ENCODE results near the gene FBXL7.

The FBXL7 gene

GRCh38 chr5:15621094-15621493 is 121.1 kb downstream of the FBXL7 start:
- Histone ChIP-seq H3K4me1 (ENCODE audit: insufficient read depth, low read length) (peaks cover 4% of the 10 kb centered on the region), H3K36me3 (ENCODE audit: insufficient read depth, low read length) (no peaks in the 10 kb centered on the region), H3K27me3 (ENCODE audit: control insufficient read depth in 1 of 2, insufficient read depth in 2 of 2, low read length in 2 of 2) (no peaks in the 10 kb centered on the region), H3K4me3 (ENCODE audit: low read depth in 1 of 2, low read length in 2 of 2) (no peak overlapping the region), H3K27ac (ENCODE audit: low read depth, low read length) (no peak overlapping the region), H3K9me3 (ENCODE audit: low read length) (no peaks in the 10 kb centered on the region), H3K9ac (ENCODE audit: low read length) (no peak overlapping the region)

- Histone ChIP-seq H3K36me3 (ENCODE audit: insufficient read depth, low read length) (no peaks in the 10 kb centered on the region), H3K4me3 (ENCODE audit: low read depth in 1 of 2, low read length in 2 of 2) (no peak overlapping the region), H3K9me3 (ENCODE audit: low read length) (no peaks in the 10 kb centered on the region), H3K27me3 (ENCODE audit: control insufficient read depth in 1 of 2, insufficient read depth in 2 of 2, low read length in 2 of 2) (no peaks in the 10 kb centered on the region), H3K9ac (ENCODE audit: low read length) (no peak overlapping the region), H3K4me1 (ENCODE audit: insufficient read depth, low read length) (peaks cover 9% of the 10 kb centered on the region), H3K27ac (ENCODE audit: low read depth, low read length) (no peak overlapping the region)
Observed at GRCh38 chr5:15623794-15624193, 123.8 kb downstream of the FBXL7 start.

DNA sequence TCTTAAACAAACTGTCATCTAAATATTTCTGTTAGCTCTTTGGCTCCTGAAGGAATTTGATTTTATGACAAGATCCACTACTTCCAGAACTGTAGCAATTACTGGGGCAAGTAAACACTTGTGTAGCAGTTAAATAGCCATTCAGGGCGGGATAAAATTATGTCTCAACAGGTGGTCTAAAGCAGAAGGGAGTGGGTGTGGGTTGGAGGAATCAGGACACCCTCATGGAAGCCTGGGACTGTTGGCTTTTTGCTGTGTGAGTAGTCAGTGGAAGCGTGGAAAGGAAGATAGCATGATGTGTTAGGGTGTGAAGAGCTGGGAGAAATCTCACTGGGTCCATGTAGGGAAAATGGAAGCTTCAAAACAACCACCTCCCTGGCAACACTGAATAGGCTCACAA is 127.1 kb downstream of the FBXL7 start:
- Histone ChIP-seq H3K27ac (ENCODE audit: low read depth, low read length) (no peak overlapping the region), H3K4me3 (ENCODE audit: low read depth in 1 of 2, low read length in 2 of 2) (no peak overlapping the region)

GRCh38 chr5:15627647-15628046 is 127.7 kb downstream of the FBXL7 start:
- no peak overlapping the region for H3K27ac ChIP-seq (ENCODE audit: low read depth, low read length)

More for the DNA sequence above, 127.1 kb downstream of the FBXL7 start:
- H3K36me3 ChIP-seq (ENCODE audit: insufficient read depth, low read length), result no peaks in the 10 kb centered on the region
- H3K27me3 ChIP-seq (ENCODE audit: control insufficient read depth in 1 of 2, insufficient read depth in 2 of 2, low read length in 2 of 2), result no peaks in the 10 kb centered on the region
- H3K4me1 ChIP-seq (ENCODE audit: insufficient read depth, low read length), result peaks cover 9% of the 10 kb centered on the region
- H3K9ac ChIP-seq (ENCODE audit: low read length), result no peak overlapping the region
- H3K9me3 ChIP-seq (ENCODE audit: low read length), result no peaks in the 10 kb centered on the region

DNA sequence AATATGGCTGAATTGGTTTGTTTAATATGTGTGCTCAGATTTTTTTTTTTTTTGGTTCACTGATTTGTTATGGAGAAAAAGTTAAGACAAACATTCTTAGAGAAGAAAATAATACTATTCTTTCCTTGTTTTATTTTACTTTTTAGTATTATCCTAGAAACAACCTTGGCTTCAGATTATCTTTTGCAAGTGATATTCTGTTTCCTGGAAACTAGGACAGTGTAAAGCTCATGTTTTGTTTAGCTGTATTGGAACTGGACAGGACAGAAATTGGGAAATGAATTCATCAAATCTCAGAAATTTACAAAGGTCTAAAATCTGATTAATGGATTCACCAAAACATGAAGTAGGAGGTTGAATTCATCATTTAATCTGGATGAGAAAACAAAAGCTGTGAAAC is 130.5 kb downstream of the FBXL7 start:
- Histone ChIP-seq H3K4me3 (ENCODE audit: low read depth in 1 of 2, low read length in 2 of 2) (no peak overlapping the region), H3K9me3 (ENCODE audit: low read length) (no peaks in the 10 kb centered on the region), H3K36me3 (ENCODE audit: insufficient read depth, low read length) (no peaks in the 10 kb centered on the region), H3K27ac (ENCODE audit: low read depth, low read length) (no peak overlapping the region), H3K4me1 (ENCODE audit: insufficient read depth, low read length) (peaks cover 11% of the 10 kb centered on the region), H3K27me3 (ENCODE audit: control insufficient read depth in 1 of 2, insufficient read depth in 2 of 2, low read length in 2 of 2) (no peaks in the 10 kb centered on the region), H3K9ac (ENCODE audit: low read length) (no peak overlapping the region)

More at GRCh38 chr5:15627647-15628046, 127.7 kb downstream of the FBXL7 start:
- Histone ChIP-seq H3K4me1 (ENCODE audit: insufficient read depth, low read length) (peaks cover 9% of the 10 kb centered on the region), H3K9me3 (ENCODE audit: low read length) (no peaks in the 10 kb centered on the region), H3K4me3 (ENCODE audit: low read depth in 1 of 2, low read length in 2 of 2) (no peak overlapping the region), H3K9ac (ENCODE audit: low read length) (no peak overlapping the region), H3K36me3 (ENCODE audit: insufficient read depth, low read length) (no peaks in the 10 kb centered on the region), H3K27me3 (ENCODE audit: control insufficient read depth in 1 of 2, insufficient read depth in 2 of 2, low read length in 2 of 2) (no peaks in the 10 kb centered on the region)

DNA sequence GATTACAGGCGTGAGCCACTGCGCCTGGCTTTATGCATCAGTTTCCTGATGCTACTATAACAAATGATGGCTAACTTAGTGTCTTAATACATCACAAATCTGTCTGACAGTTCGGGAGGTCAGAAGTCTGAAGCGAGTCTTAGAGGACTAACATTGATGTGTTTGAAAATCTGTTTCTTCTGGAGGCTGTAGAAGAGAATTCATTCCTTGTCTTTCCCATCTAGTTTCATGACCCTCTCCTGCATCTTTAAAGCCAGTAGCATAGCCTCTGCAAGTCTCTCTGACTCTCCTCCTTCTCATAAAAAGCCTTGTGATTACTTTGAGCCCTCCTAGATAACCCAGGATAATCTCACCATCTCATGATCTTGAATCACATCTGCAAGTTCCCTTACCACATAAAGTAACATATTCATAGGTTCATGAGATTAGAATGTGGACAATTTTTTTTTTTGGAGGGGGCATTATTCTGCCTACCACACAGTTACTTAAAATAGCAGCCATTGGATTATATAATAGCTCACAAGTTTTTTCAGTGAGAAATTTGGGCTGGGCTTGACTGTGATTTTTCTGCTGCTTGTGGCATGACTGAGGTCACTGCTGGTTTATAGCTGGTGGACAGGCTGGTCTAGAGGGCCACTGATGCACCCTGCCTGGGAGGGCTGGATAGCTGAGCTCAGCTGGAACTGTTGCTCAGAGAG is 134.8 kb downstream of the FBXL7 start:
- Histone ChIP-seq H3K27ac (ENCODE audit: low read depth, low read length) (no peak overlapping the region), H3K9me3 (ENCODE audit: low read length) (no peaks in the 10 kb centered on the region), H3K9ac (ENCODE audit: low read length) (no peak overlapping the region), H3K36me3 (ENCODE audit: insufficient read depth, low read length) (no peaks in the 10 kb centered on the region), H3K4me3 (ENCODE audit: low read depth in 1 of 2, low read length in 2 of 2) (no peak overlapping the region), H3K4me1 (ENCODE audit: insufficient read depth, low read length) (peaks cover 7% of the 10 kb centered on the region), H3K27me3 (ENCODE audit: control insufficient read depth in 1 of 2, insufficient read depth in 2 of 2, low read length in 2 of 2) (no peaks in the 10 kb centered on the region)

- H3K27me3 ChIP-seq (ENCODE audit: control insufficient read depth in 1 of 2, insufficient read depth in 2 of 2, low read length in 2 of 2), result no peaks in the 10 kb centered on the region
- no peaks in the 10 kb centered on the region for H3K36me3 ChIP-seq (ENCODE audit: insufficient read depth, low read length)
- H3K9ac ChIP-seq (ENCODE audit: low read length), result no peak overlapping the region
- no peaks in the 10 kb centered on the region for H3K9me3 ChIP-seq (ENCODE audit: low read length)
- H3K27ac ChIP-seq (ENCODE audit: low read depth, low read length), result no peak overlapping the region
- H3K4me3 ChIP-seq (ENCODE audit: low read depth in 1 of 2, low read length in 2 of 2), result no peak overlapping the region
- peaks cover 7% of the 10 kb centered on the region for H3K4me1 ChIP-seq (ENCODE audit: insufficient read depth, low read length)
Observed at GRCh38 chr5:15635289-15635616, 135.3 kb downstream of the FBXL7 start.

DNA sequence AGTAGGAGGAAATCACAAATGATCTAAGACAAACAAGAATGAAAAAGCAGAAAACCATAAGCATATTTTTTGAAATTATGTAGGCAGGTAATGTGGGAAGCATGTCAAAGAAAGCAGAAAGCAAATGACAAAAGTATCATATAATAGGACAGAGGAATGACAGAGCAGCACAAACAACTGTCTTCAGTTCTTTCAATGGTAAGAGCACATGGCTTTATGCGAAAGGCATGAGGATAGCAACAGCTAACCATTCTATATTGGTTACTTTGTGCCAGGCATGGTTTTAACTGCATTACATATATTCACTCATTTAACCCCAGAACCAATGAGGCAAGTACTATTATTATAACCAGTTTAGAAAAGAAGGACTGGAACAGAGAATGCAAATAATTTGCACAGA is 137.4 kb downstream of the FBXL7 start:
- Histone ChIP-seq H3K4me1 (ENCODE audit: insufficient read depth, low read length) (peaks cover 7% of the 10 kb centered on the region), H3K9me3 (ENCODE audit: low read length) (no peaks in the 10 kb centered on the region), H3K27me3 (ENCODE audit: control insufficient read depth in 1 of 2, insufficient read depth in 2 of 2, low read length in 2 of 2) (no peaks in the 10 kb centered on the region), H3K4me3 (ENCODE audit: low read depth in 1 of 2, low read length in 2 of 2) (no peak overlapping the region), H3K27ac (ENCODE audit: low read depth, low read length) (no peak overlapping the region), H3K9ac (ENCODE audit: low read length) (no peak overlapping the region), H3K36me3 (ENCODE audit: insufficient read depth, low read length) (no peaks in the 10 kb centered on the region)

DNA sequence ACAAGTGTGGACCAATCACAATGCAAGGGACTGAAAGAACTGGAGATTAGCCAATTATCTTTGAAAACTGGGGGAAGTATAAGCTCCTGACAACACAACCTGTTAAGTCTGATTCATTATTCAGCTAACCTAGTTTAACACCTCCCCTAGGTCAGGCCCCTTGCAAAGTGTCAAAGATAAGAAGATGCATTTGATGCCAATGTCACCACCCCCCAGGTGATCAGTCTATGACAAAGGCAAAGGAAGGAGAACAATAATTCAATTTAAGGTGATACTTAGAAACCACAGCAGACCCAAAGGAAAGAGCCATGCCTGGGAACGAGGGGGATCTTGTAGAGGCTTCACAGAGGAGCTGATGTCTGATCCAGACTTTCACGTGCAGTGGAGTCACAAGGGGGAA is 137.9 kb downstream of the FBXL7 start:
- Histone ChIP-seq H3K4me1 (ENCODE audit: insufficient read depth, low read length) (peaks cover 8% of the 10 kb centered on the region), H3K27ac (ENCODE audit: low read depth, low read length) (no peak overlapping the region), H3K9ac (ENCODE audit: low read length) (no peak overlapping the region)

DNA sequence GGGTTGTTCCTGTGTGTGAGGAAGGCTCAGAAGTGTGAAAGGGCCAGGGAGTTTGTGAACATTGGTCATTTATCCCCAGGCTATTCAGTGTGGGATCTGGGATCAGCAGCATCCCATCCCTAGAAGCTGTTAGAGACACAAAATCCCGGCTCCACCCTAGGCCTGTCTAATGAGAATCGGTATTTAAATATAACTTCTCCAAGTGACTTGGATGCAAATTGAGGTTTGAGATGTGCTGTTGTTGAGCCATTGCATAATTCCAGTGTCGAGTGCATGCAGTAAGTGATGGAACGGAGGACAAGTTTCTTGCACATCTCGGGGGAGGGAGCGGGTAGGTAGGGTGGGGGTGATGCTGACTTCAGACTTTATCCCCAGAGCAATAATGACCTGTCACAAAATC is 138.3 kb downstream of the FBXL7 start:
- Histone ChIP-seq H3K27ac (ENCODE audit: low read depth, low read length) (no peak overlapping the region), H3K9ac (ENCODE audit: low read length) (no peak overlapping the region), H3K4me3 (ENCODE audit: low read depth in 1 of 2, low read length in 2 of 2) (no peak overlapping the region), H3K27me3 (ENCODE audit: control insufficient read depth in 1 of 2, insufficient read depth in 2 of 2, low read length in 2 of 2) (no peaks in the 10 kb centered on the region), H3K36me3 (ENCODE audit: insufficient read depth, low read length) (no peaks in the 10 kb centered on the region), H3K4me1 (ENCODE audit: insufficient read depth, low read length) (peaks cover 12% of the 10 kb centered on the region), H3K9me3 (ENCODE audit: low read length) (no peaks in the 10 kb centered on the region)

More for the DNA sequence above, 137.9 kb downstream of the FBXL7 start:
- H3K27me3 ChIP-seq (ENCODE audit: control insufficient read depth in 1 of 2, insufficient read depth in 2 of 2, low read length in 2 of 2), result no peaks in the 10 kb centered on the region
- H3K36me3 ChIP-seq (ENCODE audit: insufficient read depth, low read length), result no peaks in the 10 kb centered on the region
- no peaks in the 10 kb centered on the region for H3K9me3 ChIP-seq (ENCODE audit: low read length)
- H3K4me3 ChIP-seq (ENCODE audit: low read depth in 1 of 2, low read length in 2 of 2), result no peak overlapping the region

DNA sequence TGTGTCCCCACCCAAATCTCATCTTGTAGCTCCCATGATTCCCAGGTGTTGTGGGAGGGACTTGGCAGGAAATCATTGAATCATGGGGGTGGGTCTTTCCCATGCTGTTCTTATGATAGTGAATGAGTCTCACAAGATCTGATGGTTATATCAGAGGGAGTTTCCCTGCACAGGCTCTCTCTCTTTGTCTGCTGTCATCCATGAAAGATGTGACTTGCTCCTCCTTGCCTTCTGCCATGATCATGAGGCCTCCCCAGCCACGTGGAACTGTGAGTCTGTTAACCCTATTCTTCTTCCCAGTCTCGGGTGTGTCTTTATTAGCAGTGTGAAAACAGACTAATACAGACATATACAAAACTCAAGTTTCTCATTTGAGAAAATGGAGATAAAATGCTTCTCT is 139.3 kb downstream of the FBXL7 start:
- no peak overlapping the region for H3K9ac ChIP-seq (ENCODE audit: low read length)
- H3K9me3 ChIP-seq (ENCODE audit: low read length), result no peaks in the 10 kb centered on the region
- no peak overlapping the region for H3K27ac ChIP-seq (ENCODE audit: low read depth, low read length)
- H3K4me1 ChIP-seq (ENCODE audit: insufficient read depth, low read length), result peaks cover 17% of the 10 kb centered on the region
- no peaks in the 10 kb centered on the region for H3K36me3 ChIP-seq (ENCODE audit: insufficient read depth, low read length)
- H3K27me3 ChIP-seq (ENCODE audit: control insufficient read depth in 1 of 2, insufficient read depth in 2 of 2, low read length in 2 of 2), result no peaks in the 10 kb centered on the region
- H3K4me3 ChIP-seq (ENCODE audit: low read depth in 1 of 2, low read length in 2 of 2), result no peak overlapping the region

DNA sequence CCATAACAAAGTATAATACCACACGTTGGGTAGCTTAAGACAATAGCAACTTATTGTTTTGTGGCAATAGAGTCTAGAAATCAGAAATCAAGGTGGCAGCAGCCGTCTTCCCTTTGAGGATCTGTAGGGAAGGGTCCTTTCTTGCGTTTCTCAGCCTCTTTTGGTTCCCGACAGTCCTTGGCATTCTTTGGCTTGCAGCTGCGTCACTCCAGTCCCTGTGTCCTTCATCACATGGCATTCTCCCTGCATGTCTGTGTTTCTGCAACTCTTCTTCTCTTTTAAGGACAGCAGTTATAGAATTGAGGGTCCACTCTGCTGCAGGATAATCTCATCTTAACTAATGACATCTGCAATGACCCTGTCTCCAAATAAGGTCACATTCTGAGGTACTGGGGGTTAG is 140.1 kb downstream of the FBXL7 start:
- H3K4me1 ChIP-seq (ENCODE audit: insufficient read depth, low read length), result peaks cover 22% of the 10 kb centered on the region
- H3K9ac ChIP-seq (ENCODE audit: low read length), result no peak overlapping the region
- H3K27me3 ChIP-seq (ENCODE audit: control insufficient read depth in 1 of 2, insufficient read depth in 2 of 2, low read length in 2 of 2), result no peaks in the 10 kb centered on the region
- H3K36me3 ChIP-seq (ENCODE audit: insufficient read depth, low read length), result no peaks in the 10 kb centered on the region
- H3K27ac ChIP-seq (ENCODE audit: low read depth, low read length), result no peak overlapping the region
- H3K9me3 ChIP-seq (ENCODE audit: low read length), result no peaks in the 10 kb centered on the region
- no peak overlapping the region for H3K4me3 ChIP-seq (ENCODE audit: low read depth in 1 of 2, low read length in 2 of 2)
